Stimulated activated CD4-positive, alpha-beta T cell treated with anti-CD3 and anti-CD28 coated beads, Interleukin-12 subunit alpha, Interleukin-12 subunit beta, amount 100 ng/mL, for 4 hours (primary cell): ENCODE data around the gene LYPD5.
"Not testable (repeated sequence)": the region's sequence is repeated elsewhere in the genome, so short reads cannot be mapped to it uniquely, and the experiment has no call there.

Source experiments
- DNase-seq: peaks from one replicate; pipeline ENCODE4 v3.0.0-alpha.2; 2020

The LYPD5 gene

GRCh38 chr19:43802216-43802951 lies at the start of gene LYPD5:
Gene LYPD5, minus strand, starts transcription at chr19:43802447. Its CDS starts 67 bp downstream, at chr19:43802380.
- no peak for DNase-seq

GRCh38 chr19:43848821-43849220 lies 46.6 kb upstream of the LYPD5 start:
- DNase-seq: no peak

- no peak for DNase-seq
Measured at GRCh38 chr19:43847884-43848283, 45.6 kb upstream of the LYPD5 start.

GRCh38 chr19:43847246-43847645 lies 45.0 kb upstream of the LYPD5 start:
- no peak for DNase-seq

- no peak for DNase-seq
Measured at GRCh38 chr19:43842007-43842406, 39.8 kb upstream of the LYPD5 start.

- DNase-seq: no peak
Measured at GRCh38 chr19:43839139-43839538, 36.9 kb upstream of the LYPD5 start.

GRCh38 chr19:43826787-43827754 lies 24.8 kb upstream of the LYPD5 start, which contains the start of gene ZNF283:
Gene ZNF283, plus strand, starts transcription at chr19:43827321. Its CDS starts 6,184 bp downstream, at chr19:43833505.
- DNase-seq: peak; percentile 80

- DNase-seq: not testable (repeated sequence)
Measured at GRCh38 chr19:43824572-43824971, 22.3 kb upstream of the LYPD5 start.

GRCh38 chr19:43823856-43824255 lies 21.6 kb upstream of the LYPD5 start:
- DNase-seq: not testable (repeated sequence)

GRCh38 chr19:43820884-43821215 lies 18.6 kb upstream of the LYPD5 start:
- no peak for DNase-seq

GRCh38 chr19:43820098-43820883 lies 18.0 kb upstream of the LYPD5 start:
- peak; percentile 42 for DNase-seq

- DNase-seq: no peak
Measured at GRCh38 chr19:43818500-43818899, 16.3 kb upstream of the LYPD5 start.

- not testable (repeated sequence) for DNase-seq
Measured at GRCh38 chr19:43817454-43817853, 15.2 kb upstream of the LYPD5 start.

GRCh38 chr19:43814663-43815352 lies 12.6 kb upstream of the LYPD5 start:
- DNase-seq: no peak

GRCh38 chr19:43812688-43813087 lies 10.4 kb upstream of the LYPD5 start:
- DNase-seq: no peak

- no peak for DNase-seq
Measured at GRCh38 chr19:43812259-43812658, 10.0 kb upstream of the LYPD5 start.

- DNase-seq: no peak
Measured at GRCh38 chr19:43811837-43812236, 9.6 kb upstream of the LYPD5 start.

- no peak for DNase-seq
Measured at GRCh38 chr19:43809762-43810696, 7.8 kb upstream of the LYPD5 start.

- no peak for DNase-seq
Measured at GRCh38 chr19:43807651-43808050, 5.4 kb upstream of the LYPD5 start.

- no peak for DNase-seq
Measured at GRCh38 chr19:43806848-43807247, 4.6 kb upstream of the LYPD5 start.

GRCh38 chr19:43806401-43806800 lies 4.2 kb upstream of the LYPD5 start:
- not testable (repeated sequence) for DNase-seq
